Prostate gland (tissue), 2 donors: ENCODE measurements around the gene HOOK1. TPM values are rescaled to one million over a fixed set of nuclear protein-coding genes. Genes with fewer than 3 reads are reported as not detected.

Experiments
- DNase-seq: peaks from one replicate; pipeline ENCODE4 v3.0.0-alpha.2; 2019; ENCODE audit warnings: low spot score
- H3K27ac ChIP-seq, 2 donors: fragments of 200-600 bp; sonication (generic); 2 replicates each; pipeline ENCODE4 v1.5.1; 2017 to 2019
- H3K27me3 ChIP-seq: fragments of 200-600 bp; sonication (generic); replicated peaks from 2 replicates; pipeline ENCODE4 v1.5.1; 2019; ENCODE audit not compliant: insufficient read depth
- H3K36me3 ChIP-seq, 2 donors: fragments of 200-600 bp; sonication (generic); 1 replicate in 1 of 2; 2 replicates in 1 of 2; pipeline versions ENCODE4 v1.5.1 to v1.8.1; 2017 to 2019
- H3K4me1 ChIP-seq: fragments of 200-600 bp; sonication (generic); replicated peaks from 2 replicates; pipeline ENCODE4 v1.5.1; 2019
- H3K4me3 ChIP-seq, 2 donors: fragments of 200-600 bp; sonication (generic); 2 replicates each; pipeline ENCODE4 v1.5.1; 2017 to 2019
- H3K9me3 ChIP-seq: fragments of 200-600 bp; sonication (generic); 2 replicates; pipeline ENCODE4 v1.5.1; 2017
- POLR2A ChIP-seq: fragments of 450-650 bp; IDR thresholded peaks from one replicate; pipeline ENCODE4 v1.6.1; 2016; ENCODE audit warnings: antibody characterized with exemption, mild to moderate bottlenecking
- POLR2AphosphoS5 ChIP-seq: sonication (generic); formaldehyde crosslinking; IDR thresholded peaks from one replicate; pipeline ENCODE4 v1.6.1; 2017; ENCODE audit warnings: antibody characterized with exemption
- WGBS: methylation state at CpG from one replicate; pipeline ENCODE4 v1.1.5; 2018; 5-methylcytosine and 5-hydroxymethylcytosine counted together
- intact Hi-C: fragments of 100-400 bp; cut with DNase I; formaldehyde crosslinking; loops from one replicate; pipeline ENCODE4 v1.14.2; 2022
- total RNA-seq, 2 donors: library from RNA; depleted of rRNA; stranded (reverse); fragments of >200 nt; gene quantifications; one replicate each; pipeline ENCODE4 v1.1.0, GENCODE V29; 2016
- TF ChIP-seq, protein P1 (sequence below), 4 experiments: fragments of 200-600 bp in 2 of 4; fragments of 450-650 bp in 2 of 4; sonication (generic) in 2 of 4; IDR thresholded peaks; 1 replicate in 3 of 4; 2 replicates in 1 of 4; pipeline ENCODE4 v1.5.1; 2016 to 2019; ENCODE audit warnings: antibody characterized with exemption in 4 of 4, mild to moderate bottlenecking in 2 of 4, moderate library complexity in 2 of 4

HOOK1 gene
- total RNA-seq, 2 donors from 2014 or later: 8.2 to 12.0 TPM

DNA sequence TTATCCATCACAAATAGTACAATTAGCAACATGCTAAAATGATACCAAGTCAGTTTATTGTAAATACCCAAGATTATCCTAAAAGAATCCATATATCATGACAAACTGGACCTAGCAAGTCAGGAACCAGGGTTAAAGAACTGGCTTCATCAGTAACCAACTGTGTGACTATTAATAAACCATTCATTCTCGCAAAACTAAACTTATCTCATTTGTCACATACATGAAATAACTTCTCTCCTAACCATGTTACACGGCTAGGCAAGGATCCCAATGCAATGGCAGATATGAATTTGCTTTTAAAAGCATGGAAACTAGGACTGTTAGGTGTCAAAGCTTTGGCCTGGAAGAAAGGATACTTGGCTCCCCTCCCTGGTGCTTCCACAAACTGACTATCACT, 82.4 kb downstream of the HOOK1 start:
- no peaks in the 10 kb centered on the region for H3K27me3 ChIP-seq
- DNase-seq: no peak
- no peak overlapping the region for H3K27ac ChIP-seq
- intact Hi-C loops: no loop called here
- no peaks in the 10 kb centered on the region for H3K4me1 ChIP-seq
- H3K4me3 ChIP-seq: no peak overlapping the region
- WGBS: 77% methylated on average over 2 of the region's 2 CpGs
- no peaks in the 10 kb centered on the region for H3K9me3 ChIP-seq
- TF ChIP-seq, protein P1, sequence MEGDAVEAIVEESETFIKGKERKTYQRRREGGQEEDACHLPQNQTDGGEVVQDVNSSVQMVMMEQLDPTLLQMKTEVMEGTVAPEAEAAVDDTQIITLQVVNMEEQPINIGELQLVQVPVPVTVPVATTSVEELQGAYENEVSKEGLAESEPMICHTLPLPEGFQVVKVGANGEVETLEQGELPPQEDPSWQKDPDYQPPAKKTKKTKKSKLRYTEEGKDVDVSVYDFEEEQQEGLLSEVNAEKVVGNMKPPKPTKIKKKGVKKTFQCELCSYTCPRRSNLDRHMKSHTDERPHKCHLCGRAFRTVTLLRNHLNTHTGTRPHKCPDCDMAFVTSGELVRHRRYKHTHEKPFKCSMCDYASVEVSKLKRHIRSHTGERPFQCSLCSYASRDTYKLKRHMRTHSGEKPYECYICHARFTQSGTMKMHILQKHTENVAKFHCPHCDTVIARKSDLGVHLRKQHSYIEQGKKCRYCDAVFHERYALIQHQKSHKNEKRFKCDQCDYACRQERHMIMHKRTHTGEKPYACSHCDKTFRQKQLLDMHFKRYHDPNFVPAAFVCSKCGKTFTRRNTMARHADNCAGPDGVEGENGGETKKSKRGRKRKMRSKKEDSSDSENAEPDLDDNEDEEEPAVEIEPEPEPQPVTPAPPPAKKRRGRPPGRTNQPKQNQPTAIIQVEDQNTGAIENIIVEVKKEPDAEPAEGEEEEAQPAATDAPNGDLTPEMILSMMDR (IDR thresholded peaks at IDR 0.05): no peak
- TF ChIP-seq POLR2A (no peak), POLR2AphosphoS5 (no peak)
- H3K36me3 ChIP-seq: no peaks in the 10 kb centered on the region

DNA sequence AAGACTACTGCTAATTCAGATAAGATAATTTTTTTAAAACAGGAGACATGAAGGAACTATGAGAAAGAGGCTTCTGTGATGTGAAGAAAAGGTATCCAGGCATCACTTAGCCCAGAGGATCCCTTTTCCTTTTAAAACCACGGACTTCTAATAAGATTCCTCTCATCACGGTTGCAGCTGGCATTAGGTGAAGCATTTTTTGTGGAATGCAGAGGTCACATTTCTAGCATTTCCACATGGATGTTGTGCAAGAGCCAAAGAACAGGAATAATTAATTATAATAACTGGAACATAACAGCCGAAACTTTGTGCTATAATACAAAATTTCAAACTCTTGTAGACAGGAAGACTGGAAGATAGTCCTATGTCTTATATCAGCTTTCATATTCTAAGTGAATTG, 84.2 kb downstream of the HOOK1 start:
- TF ChIP-seq, protein P1 (IDR thresholded peaks at IDR 0.05): no peak
- TF ChIP-seq POLR2A (no peak), POLR2AphosphoS5 (no peak)
- H3K9me3 ChIP-seq: no peaks in the 10 kb centered on the region
- no peak for DNase-seq
- no peaks in the 10 kb centered on the region for H3K4me1 ChIP-seq
- WGBS: 74% methylated on average over 3 of the region's 3 CpGs
- H3K4me3 ChIP-seq: no peak overlapping the region
- H3K27me3 ChIP-seq: no peaks in the 10 kb centered on the region
- no peaks in the 10 kb centered on the region for H3K36me3 ChIP-seq
- intact Hi-C loops: no loop called here
- no peak overlapping the region for H3K27ac ChIP-seq

DNA sequence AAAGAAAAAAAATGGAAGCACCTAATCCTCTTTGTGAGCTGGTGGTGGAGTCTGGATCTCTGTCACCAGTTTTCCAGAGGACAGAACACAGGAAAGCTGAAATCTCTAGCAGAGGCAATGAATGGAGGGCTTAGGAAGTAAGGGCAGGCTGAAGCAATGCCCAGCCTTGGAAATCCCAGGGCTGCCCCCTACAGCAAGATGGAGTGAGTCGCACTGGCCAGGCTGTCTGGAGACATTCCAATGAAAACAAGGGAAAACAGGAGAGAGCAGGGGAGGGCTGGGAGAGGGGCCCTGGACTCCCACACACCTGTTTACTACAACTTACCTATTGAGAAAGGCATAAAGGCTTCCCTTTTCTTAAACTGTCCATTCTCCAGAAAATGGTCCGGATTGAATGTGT, 85.9 kb downstream of the HOOK1 start:
- intact Hi-C loops: no loop called here
- 67% methylated on average over 2 of the region's 2 CpGs for WGBS
- H3K27ac ChIP-seq: no peak overlapping the region
- DNase-seq: no peak
- no peak overlapping the region for H3K4me3 ChIP-seq
- no peaks in the 10 kb centered on the region for H3K27me3 ChIP-seq
- no peaks in the 10 kb centered on the region for H3K36me3 ChIP-seq
- TF ChIP-seq POLR2AphosphoS5: no peak
- TF ChIP-seq, protein P1 (IDR thresholded peaks at IDR 0.05): no peak
- no peak for TF ChIP-seq POLR2A
- no peaks in the 10 kb centered on the region for H3K4me1 ChIP-seq
- H3K9me3 ChIP-seq: no peaks in the 10 kb centered on the region

DNA sequence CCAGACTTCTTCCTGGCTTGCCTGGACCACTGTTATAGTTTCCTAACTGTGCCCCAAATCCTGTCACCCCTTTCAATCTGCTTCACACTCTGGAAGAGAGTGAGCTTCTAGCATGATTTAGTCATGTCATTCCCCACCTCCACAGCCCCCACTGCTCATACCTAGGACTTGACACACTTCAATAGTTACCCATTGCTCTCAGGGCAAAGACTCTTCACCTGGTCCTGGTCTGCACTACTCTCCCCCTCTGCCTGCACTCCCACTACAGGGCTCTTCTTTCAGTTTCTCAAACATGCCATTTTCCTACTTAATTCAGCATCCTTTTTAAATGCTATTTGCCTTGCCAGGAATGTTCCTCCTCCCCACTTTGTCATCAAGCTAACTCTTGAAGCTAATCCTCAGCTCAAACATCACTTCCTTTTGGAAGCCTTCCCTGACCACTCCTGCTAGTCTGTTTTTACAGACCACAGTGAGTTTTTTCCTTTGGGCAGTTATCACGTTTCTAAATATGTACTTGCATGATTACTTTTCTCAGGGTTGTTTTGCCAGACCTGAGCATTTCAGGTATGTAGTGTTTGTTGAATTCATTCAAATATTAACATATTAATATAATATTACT, 87.1 kb downstream of the HOOK1 start:
- DNase-seq: no peak
- intact Hi-C loops: no loop called here
- no peak overlapping the region for H3K4me3 ChIP-seq
- TF ChIP-seq POLR2AphosphoS5 (peak; percentile 50), POLR2A (no peak)
- TF ChIP-seq, protein P1 (IDR thresholded peaks at IDR 0.05): no peak
- no peaks in the 10 kb centered on the region for H3K36me3 ChIP-seq
- H3K27me3 ChIP-seq: no peaks in the 10 kb centered on the region
- H3K27ac ChIP-seq: no peak overlapping the region
- no peaks in the 10 kb centered on the region for H3K4me1 ChIP-seq
- WGBS: 26% methylated on average over 1 of the region's 1 CpG
- H3K9me3 ChIP-seq: no peaks in the 10 kb centered on the region

DNA sequence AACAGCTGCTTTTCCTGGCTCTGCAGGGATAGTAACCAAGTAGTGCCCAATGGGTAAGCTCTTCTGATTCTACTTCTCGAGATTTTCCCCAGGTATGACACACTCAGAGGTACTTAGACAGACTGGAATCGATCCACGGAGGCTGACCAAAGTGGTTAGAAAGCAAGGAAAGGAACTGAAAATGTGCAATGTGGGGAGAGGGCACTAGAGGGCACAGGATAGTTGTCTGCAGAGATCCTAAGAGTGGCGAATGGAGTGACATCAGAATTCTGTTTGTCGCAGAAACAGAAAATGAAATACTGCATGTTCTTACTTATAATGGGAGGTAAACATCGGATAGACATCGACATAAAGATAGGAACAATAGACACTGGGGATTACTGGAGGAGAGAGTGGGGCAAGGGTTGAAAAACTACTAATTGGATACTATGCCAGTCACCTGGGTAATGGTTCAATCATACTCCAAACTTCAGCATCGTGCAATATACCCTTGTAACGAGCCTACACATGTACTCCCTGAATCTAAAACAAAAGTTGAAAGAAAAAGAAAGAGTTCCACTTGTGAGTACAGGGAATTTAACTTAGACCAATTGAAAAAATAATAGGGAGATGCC, 88.5 kb downstream of the HOOK1 start:
- no peaks in the 10 kb centered on the region for H3K4me1 ChIP-seq
- no peaks in the 10 kb centered on the region for H3K36me3 ChIP-seq
- no peak for DNase-seq
- WGBS: 51% methylated on average over 9 of the region's 9 CpGs
- TF ChIP-seq POLR2A: no peak
- TF ChIP-seq, protein P1 (IDR thresholded peaks at IDR 0.05): peak in 2 of 4 experiments; percentile 7 to 27
- H3K9me3 ChIP-seq: no peaks in the 10 kb centered on the region
- H3K4me3 ChIP-seq: no peak overlapping the region
- no peaks in the 10 kb centered on the region for H3K27me3 ChIP-seq
- intact Hi-C loops: no loop called here
- H3K27ac ChIP-seq: no peak overlapping the region
